ENCODE data around the gene SMPD3.

DNA sequence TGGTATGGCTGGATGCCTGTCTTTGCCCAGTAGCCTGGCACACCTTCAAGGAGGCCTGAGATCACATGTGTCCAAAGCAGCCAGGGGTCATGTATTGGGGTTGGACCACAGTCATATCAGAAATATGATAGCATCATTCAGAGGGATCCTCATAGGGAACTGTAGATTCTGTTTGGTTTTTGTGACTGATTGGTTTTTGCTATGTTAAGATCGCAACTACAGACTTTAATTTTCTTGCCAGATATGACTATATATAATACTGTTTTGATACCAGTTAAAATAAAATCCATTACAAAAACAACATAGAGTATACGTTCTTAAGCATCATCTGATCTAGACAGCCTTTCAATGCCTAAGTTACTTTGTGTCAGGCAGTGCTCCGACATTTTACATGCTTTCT is 11.8 kb upstream of the SMPD3 start:
- TF ChIP-seq CTCF (IDR thresholded peaks at IDR 0.05) (no peak), POLR2AphosphoS5 (IDR thresholded peaks at IDR 0.05) (no peak), POLR2A (IDR thresholded peaks at IDR 0.05) (no peak)
